ENCODE results near the gene SHROOM2. TPM values are rescaled to one million over a fixed set of nuclear protein-coding genes. Genes with fewer than 3 reads are reported as not detected.

The SHROOM2 gene
- total and polyA plus RNA-seq, 7 donors = 0.05 to 0.47 (median 0.12) TPM

DNA sequence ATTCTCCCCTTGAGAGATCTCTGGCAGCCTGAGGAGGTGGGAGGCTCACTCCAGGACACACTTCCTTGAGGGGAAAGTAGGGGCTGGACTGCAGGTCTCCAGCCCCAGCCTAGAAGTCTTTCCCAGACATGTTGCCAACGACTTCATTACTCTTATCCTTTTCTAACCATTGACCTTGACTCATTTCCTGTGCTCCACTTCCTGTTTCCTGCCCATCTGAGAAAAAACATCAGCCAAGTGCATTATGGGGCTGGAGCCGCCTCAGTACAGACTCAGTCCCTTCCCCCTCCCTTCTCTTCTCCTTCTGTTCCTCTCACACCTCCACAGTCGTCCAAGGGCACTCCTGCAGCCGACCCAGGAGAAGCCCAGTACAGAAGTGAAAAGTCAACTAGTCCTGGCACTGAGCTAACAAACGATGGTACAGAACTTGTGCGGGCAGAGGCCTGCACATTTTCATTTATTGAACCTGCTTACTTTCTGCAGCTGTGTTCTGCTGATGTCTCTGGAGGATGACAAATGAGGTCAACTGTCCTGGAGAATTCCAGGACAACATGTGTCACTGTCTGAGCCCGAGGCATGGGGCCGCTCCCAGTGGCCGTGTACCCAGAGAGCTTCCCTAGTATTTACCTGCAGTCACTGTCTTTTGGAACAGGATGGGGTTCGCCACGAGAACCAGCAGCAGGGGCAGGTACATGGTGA lies 40.7 kb upstream of the SHROOM2 start:
- Histone ChIP-seq H3K36me3 (ENCODE audit: insufficient read depth in 1 of 2, low read depth in 1 of 2) (no peaks in the 10 kb centered on the region), H3K4me3 (no peak overlapping the region), H3K4me1 (no peaks in the 10 kb centered on the region), H3K9me3 (no peaks in the 10 kb centered on the region), H3K27ac (no peak overlapping the region), H3K27me3 (ENCODE audit: insufficient read depth in 3 of 3, low read length in 2 of 3) (no peaks in the 10 kb centered on the region)
- TF ChIP-seq, protein P1, sequence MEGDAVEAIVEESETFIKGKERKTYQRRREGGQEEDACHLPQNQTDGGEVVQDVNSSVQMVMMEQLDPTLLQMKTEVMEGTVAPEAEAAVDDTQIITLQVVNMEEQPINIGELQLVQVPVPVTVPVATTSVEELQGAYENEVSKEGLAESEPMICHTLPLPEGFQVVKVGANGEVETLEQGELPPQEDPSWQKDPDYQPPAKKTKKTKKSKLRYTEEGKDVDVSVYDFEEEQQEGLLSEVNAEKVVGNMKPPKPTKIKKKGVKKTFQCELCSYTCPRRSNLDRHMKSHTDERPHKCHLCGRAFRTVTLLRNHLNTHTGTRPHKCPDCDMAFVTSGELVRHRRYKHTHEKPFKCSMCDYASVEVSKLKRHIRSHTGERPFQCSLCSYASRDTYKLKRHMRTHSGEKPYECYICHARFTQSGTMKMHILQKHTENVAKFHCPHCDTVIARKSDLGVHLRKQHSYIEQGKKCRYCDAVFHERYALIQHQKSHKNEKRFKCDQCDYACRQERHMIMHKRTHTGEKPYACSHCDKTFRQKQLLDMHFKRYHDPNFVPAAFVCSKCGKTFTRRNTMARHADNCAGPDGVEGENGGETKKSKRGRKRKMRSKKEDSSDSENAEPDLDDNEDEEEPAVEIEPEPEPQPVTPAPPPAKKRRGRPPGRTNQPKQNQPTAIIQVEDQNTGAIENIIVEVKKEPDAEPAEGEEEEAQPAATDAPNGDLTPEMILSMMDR (IDR thresholded peaks at IDR 0.05) = no peak
- ATAC-seq = no peak
- intact Hi-C loops (cut with DNase I) = no loop called here
- DNase-seq = no peak
- 46 to 66% (median 52%) methylated on average over 11 of the region's 11 CpGs for WGBS, 3 donors

DNA sequence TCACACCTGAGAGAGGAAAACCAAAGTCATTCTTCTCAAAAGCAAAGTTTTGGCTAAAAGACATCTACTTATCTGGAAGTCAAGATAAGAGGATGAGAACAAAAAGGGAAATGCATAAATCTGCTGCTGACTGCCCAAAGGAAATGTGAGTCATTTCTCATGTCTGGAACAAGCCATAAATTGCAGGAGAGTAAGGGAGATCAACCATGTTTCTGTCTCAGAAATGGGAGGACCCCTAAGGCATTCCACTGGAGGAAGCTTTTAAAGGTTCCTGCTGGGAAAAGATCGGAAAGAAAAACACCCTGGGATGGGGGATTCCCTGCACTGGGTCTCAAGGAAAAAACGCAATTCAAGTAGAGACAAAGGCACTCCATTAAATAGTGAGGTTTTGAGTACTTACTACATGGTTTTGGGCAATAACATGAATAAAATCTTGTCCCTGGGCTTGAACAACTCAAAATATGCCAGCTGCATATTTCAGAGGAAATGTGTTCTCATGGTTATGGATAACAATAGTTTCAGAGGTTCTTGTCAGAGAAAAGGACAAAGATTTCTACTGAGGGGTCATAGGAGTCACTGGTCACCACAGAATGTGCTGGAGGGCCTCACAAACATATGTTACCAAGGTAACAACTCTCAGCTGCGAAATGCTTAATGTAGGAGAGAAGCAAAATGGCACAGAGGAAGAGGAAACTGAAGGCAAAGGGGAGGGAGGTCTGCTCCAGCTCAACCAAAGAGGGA lies 39.9 kb upstream of the SHROOM2 start:
- Histone ChIP-seq H3K9me3 (no peaks in the 10 kb centered on the region), H3K27ac (no peak overlapping the region), H3K27me3 (ENCODE audit: insufficient read depth in 3 of 3, low read length in 2 of 3) (no peaks in the 10 kb centered on the region), H3K36me3 (ENCODE audit: insufficient read depth in 1 of 2, low read depth in 1 of 2) (no peaks in the 10 kb centered on the region), H3K4me1 (no peaks in the 10 kb centered on the region), H3K4me3 (no peak overlapping the region)
- TF ChIP-seq, protein P1 (IDR thresholded peaks at IDR 0.05) = no peak
- WGBS, 3 donors = 38 to 43% (median 42%) methylated on average over 3 of the region's 3 CpGs
- DNase-seq (no peak), ATAC-seq (no peak)
- intact Hi-C loops (cut with DNase I) = no loop called here

DNA sequence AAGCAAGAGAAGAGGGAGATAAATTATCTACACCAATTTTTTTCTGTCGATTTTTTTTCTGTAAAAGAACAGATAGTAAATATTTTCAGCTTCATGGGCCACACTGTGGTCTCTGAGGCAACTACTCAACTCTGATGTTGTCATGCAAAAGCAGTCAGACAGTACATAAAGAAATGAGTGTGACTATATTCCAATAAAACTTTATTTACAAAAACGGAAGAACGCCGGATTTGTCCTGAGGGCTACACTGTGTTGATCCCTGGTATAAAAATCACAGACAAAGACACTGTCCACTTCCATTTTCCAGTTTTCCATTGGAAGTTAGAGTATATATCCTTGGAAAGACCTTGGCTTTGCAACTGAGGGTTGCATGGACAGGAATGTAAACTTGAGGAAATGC lies 38.6 kb upstream of the SHROOM2 start:
- intact Hi-C loops (cut with DNase I) = no loop called here
- WGBS, 3 donors = 83 to 90% (median 85%) methylated on average over 4 of the region's 4 CpGs
- no peak for DNase-seq

DNA sequence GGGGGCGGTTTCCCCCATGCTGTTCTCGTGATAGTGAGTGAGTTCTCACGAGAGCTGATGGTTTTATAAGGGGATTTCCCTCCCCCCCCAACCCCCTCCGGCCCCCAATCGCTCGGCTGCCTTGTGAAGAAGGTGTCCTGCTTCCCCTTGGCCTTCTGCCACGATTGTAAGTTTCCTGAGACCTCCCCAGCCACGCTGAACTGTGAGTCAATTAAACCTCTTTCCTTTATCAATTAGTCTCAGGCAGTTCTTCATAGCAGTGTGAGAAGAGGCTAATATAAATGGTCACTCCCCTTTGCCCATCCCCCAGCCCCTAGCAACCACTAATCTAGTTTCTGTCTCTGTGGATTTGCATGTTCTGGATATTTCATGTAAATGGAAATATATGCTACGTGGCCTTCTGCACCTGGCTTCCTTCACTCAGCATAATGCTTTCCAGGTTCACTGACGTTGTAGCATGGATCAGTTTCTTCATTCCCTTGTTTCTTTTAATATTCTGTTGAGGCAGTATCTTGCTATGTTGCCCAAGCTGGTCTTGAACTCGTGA lies 37.0 kb upstream of the SHROOM2 start:
- DNase-seq (no peak), ATAC-seq (no peak)
- Histone ChIP-seq H3K9me3 (no peaks in the 10 kb centered on the region), H3K27ac (no peak overlapping the region), H3K4me3 (no peak overlapping the region), H3K4me1 (no peaks in the 10 kb centered on the region), H3K27me3 (ENCODE audit: insufficient read depth in 3 of 3, low read length in 2 of 3) (peaks cover 0 to 7% (median 0%) of the 10 kb centered on the region in 3 donors), H3K36me3 (ENCODE audit: insufficient read depth in 1 of 2, low read depth in 1 of 2) (no peaks in the 10 kb centered on the region)
- WGBS, 3 donors = 30 to 38% (median 36%) methylated on average over 11 of the region's 11 CpGs
- intact Hi-C loops (cut with DNase I) = no loop called here
- TF ChIP-seq, protein P1 (IDR thresholded peaks at IDR 0.05) = no peak

More for the DNA sequence above, 38.6 kb upstream of the SHROOM2 start:
- no peaks in the 10 kb centered on the region for H3K36me3 ChIP-seq (ENCODE audit: insufficient read depth in 1 of 2, low read depth in 1 of 2)
- no peaks in the 10 kb centered on the region for H3K9me3 ChIP-seq
- TF ChIP-seq, protein P1 (IDR thresholded peaks at IDR 0.05) = no peak
- no peak for ATAC-seq
- no peak overlapping the region for H3K27ac ChIP-seq
- no peak overlapping the region for H3K4me3 ChIP-seq
- no peaks in the 10 kb centered on the region for H3K4me1 ChIP-seq
- peaks cover 0 to 6% (median 0%) of the 10 kb centered on the region in 3 donors for H3K27me3 ChIP-seq (ENCODE audit: insufficient read depth in 3 of 3, low read length in 2 of 3)

Measured in psoas muscle (tissue), 8 donors.